Esophagus muscularis mucosa (tissue), 3 donors: ENCODE measurements around the gene TTL.

Experiments
- EP300 ChIP-seq: sonication (generic); formaldehyde crosslinking; IDR thresholded peaks from one replicate; pipeline ENCODE4 v1.6.1; 2017; ENCODE audit warnings: antibody characterized with exemption
- TF ChIP-seq, protein P1 (sequence below), 3 experiments: fragments of 200-600 bp in 2 of 3; fragments of 450-650 bp in 1 of 3; sonication (generic) in 2 of 3; IDR thresholded peaks; one replicate each; pipeline ENCODE4 v1.5.1; 2017 to 2019; ENCODE audit warnings: antibody characterized with exemption in 3 of 3, mild to moderate bottlenecking in 2 of 3, moderate library complexity in 1 of 3

DNA sequence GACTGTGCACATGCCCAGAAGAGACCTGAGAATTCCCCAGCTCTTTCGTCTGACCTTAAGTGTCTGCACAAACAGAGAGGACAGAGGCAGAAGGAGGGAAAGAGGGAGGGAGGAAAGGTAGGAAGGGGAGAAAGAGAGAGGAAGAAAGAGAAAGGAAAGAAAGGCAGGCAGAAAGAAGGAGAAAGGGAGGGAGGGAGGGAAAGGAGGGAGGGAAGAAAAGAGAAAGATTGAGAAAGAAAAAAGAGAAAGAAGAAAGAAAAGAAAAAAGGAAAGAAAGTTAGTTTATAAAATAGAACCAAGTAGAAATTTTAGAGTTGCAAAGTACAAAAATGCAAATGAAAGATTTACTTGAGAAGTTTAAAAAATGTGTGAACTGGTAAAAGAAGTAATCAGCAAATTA is 52.9 kb downstream of the TTL start:
- TF ChIP-seq EP300: no peak
- TF ChIP-seq, protein P1, sequence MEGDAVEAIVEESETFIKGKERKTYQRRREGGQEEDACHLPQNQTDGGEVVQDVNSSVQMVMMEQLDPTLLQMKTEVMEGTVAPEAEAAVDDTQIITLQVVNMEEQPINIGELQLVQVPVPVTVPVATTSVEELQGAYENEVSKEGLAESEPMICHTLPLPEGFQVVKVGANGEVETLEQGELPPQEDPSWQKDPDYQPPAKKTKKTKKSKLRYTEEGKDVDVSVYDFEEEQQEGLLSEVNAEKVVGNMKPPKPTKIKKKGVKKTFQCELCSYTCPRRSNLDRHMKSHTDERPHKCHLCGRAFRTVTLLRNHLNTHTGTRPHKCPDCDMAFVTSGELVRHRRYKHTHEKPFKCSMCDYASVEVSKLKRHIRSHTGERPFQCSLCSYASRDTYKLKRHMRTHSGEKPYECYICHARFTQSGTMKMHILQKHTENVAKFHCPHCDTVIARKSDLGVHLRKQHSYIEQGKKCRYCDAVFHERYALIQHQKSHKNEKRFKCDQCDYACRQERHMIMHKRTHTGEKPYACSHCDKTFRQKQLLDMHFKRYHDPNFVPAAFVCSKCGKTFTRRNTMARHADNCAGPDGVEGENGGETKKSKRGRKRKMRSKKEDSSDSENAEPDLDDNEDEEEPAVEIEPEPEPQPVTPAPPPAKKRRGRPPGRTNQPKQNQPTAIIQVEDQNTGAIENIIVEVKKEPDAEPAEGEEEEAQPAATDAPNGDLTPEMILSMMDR (IDR thresholded peaks at IDR 0.05): no peak
